Measurements from ENCODE around the gene RBMXL3.
"Not testable (repeated sequence)": the region's sequence is repeated elsewhere in the genome, so short reads cannot be mapped to it uniquely, and the experiment has no call there.

The RBMXL3 gene

GRCh38 chrX:115189110-115189509 is at the start of gene RBMXL3:
Gene RBMXL3 (plus strand): TSS chrX:115189410. CDS start chrX:115189442, 32 bp downstream.
- DNase-seq: no peak

GRCh38 chrX:115142057-115142456 is 47.2 kb upstream of the RBMXL3 start:
- no peak for DNase-seq

- no peak for DNase-seq
These were observed 42.0 kb upstream of the RBMXL3 start for GRCh38 chrX:115147220-115147619.

GRCh38 chrX:115173181-115173580 is 16.0 kb upstream of the RBMXL3 start:
- no peak for DNase-seq

GRCh38 chrX:115174548-115174947 is 14.7 kb upstream of the RBMXL3 start:
- DNase-seq: no peak

- no peak for DNase-seq
These were observed 11.3 kb upstream of the RBMXL3 start for GRCh38 chrX:115177932-115178331.

GRCh38 chrX:115178473-115178872 is 10.7 kb upstream of the RBMXL3 start:
- no peak for DNase-seq

GRCh38 chrX:115183980-115184379 is 5.2 kb upstream of the RBMXL3 start:
- DNase-seq: no peak

- DNase-seq: no peak
These were observed 731 bp downstream of the RBMXL3 start for GRCh38 chrX:115189646-115190635.

- DNase-seq: no peak
These were observed 1.7 kb downstream of the RBMXL3 start for GRCh38 chrX:115190636-115191489.

GRCh38 chrX:115191490-115192243 is 2.5 kb downstream of the RBMXL3 start:
- no peak for DNase-seq

GRCh38 chrX:115192244-115192700 is 3.1 kb downstream of the RBMXL3 start:
- no peak for DNase-seq

GRCh38 chrX:115204040-115204439 is 14.8 kb downstream of the RBMXL3 start:
- no peak for DNase-seq

GRCh38 chrX:115209547-115209946 is 20.3 kb downstream of the RBMXL3 start:
- not testable (repeated sequence) for DNase-seq

GRCh38 chrX:115214151-115214550 is 24.9 kb downstream of the RBMXL3 start:
- no peak for DNase-seq

- no peak for DNase-seq
These were observed 25.4 kb downstream of the RBMXL3 start for GRCh38 chrX:115214605-115215004.

- DNase-seq: not testable (repeated sequence)
These were observed 28.1 kb downstream of the RBMXL3 start for GRCh38 chrX:115217346-115217745.

- no peak for DNase-seq
These were observed 37.7 kb downstream of the RBMXL3 start for GRCh38 chrX:115226929-115227328.

- DNase-seq: no peak
These were observed 40.3 kb downstream of the RBMXL3 start for GRCh38 chrX:115229337-115230003.

- no peak for DNase-seq
These were observed 43.8 kb downstream of the RBMXL3 start for GRCh38 chrX:115232933-115233496.
